ENCODE data around the gene MLH1. TPM values are rescaled to one million over a fixed set of nuclear protein-coding genes. Genes with fewer than 3 reads are reported as not detected.
"Not testable (repeated sequence)": the region's sequence is repeated elsewhere in the genome, so short reads cannot be mapped to it uniquely, and the experiment has no call there.

The MLH1 gene
- total RNA-seq, 1 donor from 2014 or later: 61.6 TPM

GRCh38 chr3:37039161-37039846 lies 46.0 kb downstream of the MLH1 start:
- no peak for DNase-seq (ENCODE audit: extremely low spot score in 2 of 2)
- intact Hi-C loops (cut with DNase I): no loop called here
- Histone ChIP-seq H3K27ac (no peak overlapping the region), H3K9me3 (no peaks in the 10 kb centered on the region), H3K4me3 (no peak overlapping the region), H3K36me3 (peaks cover 0 to 37% of the 10 kb centered on the region in 2 donors), H3K27me3 (no peaks in the 10 kb centered on the region), H3K4me1 (peaks cover 12% of the 10 kb centered on the region)
- TF ChIP-seq POLR2AphosphoS5 (IDR thresholded peaks at IDR 0.05; ENCODE audit: insufficient read depth in 1 of 2, low read depth in 1 of 2): no peak
- no peak for TF ChIP-seq POLR2A (IDR thresholded peaks at IDR 0.05)
- TF ChIP-seq, protein P1, sequence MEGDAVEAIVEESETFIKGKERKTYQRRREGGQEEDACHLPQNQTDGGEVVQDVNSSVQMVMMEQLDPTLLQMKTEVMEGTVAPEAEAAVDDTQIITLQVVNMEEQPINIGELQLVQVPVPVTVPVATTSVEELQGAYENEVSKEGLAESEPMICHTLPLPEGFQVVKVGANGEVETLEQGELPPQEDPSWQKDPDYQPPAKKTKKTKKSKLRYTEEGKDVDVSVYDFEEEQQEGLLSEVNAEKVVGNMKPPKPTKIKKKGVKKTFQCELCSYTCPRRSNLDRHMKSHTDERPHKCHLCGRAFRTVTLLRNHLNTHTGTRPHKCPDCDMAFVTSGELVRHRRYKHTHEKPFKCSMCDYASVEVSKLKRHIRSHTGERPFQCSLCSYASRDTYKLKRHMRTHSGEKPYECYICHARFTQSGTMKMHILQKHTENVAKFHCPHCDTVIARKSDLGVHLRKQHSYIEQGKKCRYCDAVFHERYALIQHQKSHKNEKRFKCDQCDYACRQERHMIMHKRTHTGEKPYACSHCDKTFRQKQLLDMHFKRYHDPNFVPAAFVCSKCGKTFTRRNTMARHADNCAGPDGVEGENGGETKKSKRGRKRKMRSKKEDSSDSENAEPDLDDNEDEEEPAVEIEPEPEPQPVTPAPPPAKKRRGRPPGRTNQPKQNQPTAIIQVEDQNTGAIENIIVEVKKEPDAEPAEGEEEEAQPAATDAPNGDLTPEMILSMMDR (IDR thresholded peaks at IDR 0.05): no peak

DNA sequence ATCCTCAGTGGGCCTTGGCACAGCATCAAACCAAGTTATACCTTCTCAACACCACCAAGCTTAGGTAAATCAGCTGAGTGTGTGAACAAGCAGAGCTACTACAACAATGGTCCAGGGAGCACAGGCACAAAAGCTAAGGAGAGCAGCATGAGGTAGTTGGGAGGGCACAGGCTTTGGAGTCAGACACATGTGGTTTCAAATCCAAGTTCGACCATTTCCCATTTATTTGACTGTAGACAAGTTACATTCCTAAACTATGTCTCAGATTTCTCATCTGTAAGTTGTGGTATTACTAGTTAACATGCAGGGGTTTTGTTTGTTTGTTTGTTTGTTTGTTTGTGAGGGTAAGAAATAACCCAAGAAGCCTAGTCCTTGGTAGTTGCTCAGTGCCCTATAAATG lies 46.9 kb downstream of the MLH1 start:
- TF ChIP-seq POLR2A (IDR thresholded peaks at IDR 0.05): no peak
- TF ChIP-seq POLR2AphosphoS5 (IDR thresholded peaks at IDR 0.05; ENCODE audit: insufficient read depth in 1 of 2, low read depth in 1 of 2): no peak
- TF ChIP-seq, protein P1 (IDR thresholded peaks at IDR 0.05): no peak
- Histone ChIP-seq H3K27me3 (no peaks in the 10 kb centered on the region), H3K27ac (no peak overlapping the region), H3K4me1 (peaks cover 12% of the 10 kb centered on the region), H3K4me3 (no peak overlapping the region), H3K36me3 (peaks cover 0 to 29% of the 10 kb centered on the region in 2 donors), H3K9me3 (no peaks in the 10 kb centered on the region)
- intact Hi-C loops (cut with DNase I): no loop called here
- DNase-seq (ENCODE audit: extremely low spot score in 2 of 2): no peak

DNA sequence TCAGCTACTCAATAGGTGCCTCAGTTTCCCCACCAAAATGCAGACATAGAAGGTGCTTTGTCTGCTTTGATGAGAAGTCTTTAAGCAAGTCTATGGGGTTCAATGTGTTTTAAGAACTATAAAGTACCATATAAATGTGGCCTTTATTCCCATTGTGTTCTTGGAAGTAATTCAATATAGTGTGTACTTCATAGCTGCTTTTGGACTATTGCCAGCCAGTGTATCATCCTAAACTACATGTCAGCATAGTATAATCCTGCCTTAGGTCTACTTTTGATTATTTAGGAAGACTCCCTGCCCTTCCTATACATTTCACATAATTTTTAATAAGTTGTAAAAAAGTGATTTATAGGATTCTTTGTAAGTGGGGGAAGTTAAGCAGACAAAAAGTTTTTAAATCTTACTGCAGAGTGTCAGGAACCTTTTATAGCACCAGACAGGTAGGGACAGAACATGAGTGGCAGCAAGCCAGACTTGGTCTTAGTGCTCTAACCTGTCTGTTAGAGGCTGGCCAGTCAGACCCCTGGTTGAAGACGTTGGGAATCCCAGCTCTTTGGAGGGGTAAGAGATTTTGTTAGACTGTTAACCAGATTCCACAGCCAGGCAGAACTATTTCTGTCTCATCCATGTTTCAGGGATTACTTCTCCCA lies 48.4 kb downstream of the MLH1 start:
- Histone ChIP-seq H3K36me3 (peaks cover 0 to 17% of the 10 kb centered on the region in 2 donors), H3K4me3 (no peak overlapping the region), H3K9me3 (no peaks in the 10 kb centered on the region), H3K4me1 (peaks cover 12% of the 10 kb centered on the region), H3K27me3 (no peaks in the 10 kb centered on the region), H3K27ac (no peak overlapping the region)
- DNase-seq (ENCODE audit: extremely low spot score in 2 of 2): no peak
- TF ChIP-seq, protein P1 (IDR thresholded peaks at IDR 0.05): no peak
- TF ChIP-seq POLR2AphosphoS5 (IDR thresholded peaks at IDR 0.05; ENCODE audit: insufficient read depth in 1 of 2, low read depth in 1 of 2) (no peak), POLR2A (IDR thresholded peaks at IDR 0.05) (no peak)
- intact Hi-C loops (cut with DNase I): no loop called here

GRCh38 chr3:37042712-37043111 lies 49.4 kb downstream of the MLH1 start:
- H3K27ac ChIP-seq; intact Hi-C loops (cut with DNase I); H3K4me3 ChIP-seq; DNase-seq (ENCODE audit: extremely low spot score in 2 of 2); H3K9me3 ChIP-seq; H3K27me3 ChIP-seq: not testable (repeated sequence)
- peaks cover 0 to 23% of the 10 kb centered on the region in 2 donors for H3K36me3 ChIP-seq
- peaks cover 12% of the 10 kb centered on the region for H3K4me1 ChIP-seq

- H3K36me3 ChIP-seq: peaks cover 0 to 54% of the 10 kb centered on the region in 2 donors
- H3K4me1 ChIP-seq: peaks cover 36% of the 10 kb centered on the region
- no peak overlapping the region for H3K27ac ChIP-seq
Measured at GRCh38 chr3:37050282-37050681, 57.0 kb downstream of the MLH1 start.

More at GRCh38 chr3:37050282-37050681, 57.0 kb downstream of the MLH1 start:
- no peaks in the 10 kb centered on the region for H3K9me3 ChIP-seq
- no peak overlapping the region for H3K4me3 ChIP-seq
- no peak for DNase-seq (ENCODE audit: extremely low spot score in 2 of 2)
- H3K27me3 ChIP-seq: no peaks in the 10 kb centered on the region
- TF ChIP-seq POLR2A (IDR thresholded peaks at IDR 0.05) (no peak), POLR2AphosphoS5 (IDR thresholded peaks at IDR 0.05; ENCODE audit: insufficient read depth in 1 of 2, low read depth in 1 of 2) (no peak)
- TF ChIP-seq, protein P1 (IDR thresholded peaks at IDR 0.05): no peak
- intact Hi-C loops (cut with DNase I): no loop called here
